ENCODE results near the gene MAP7D2.

MAP7D2 gene

GRCh38 chrX:20071511-20072079 is 45.1 kb downstream of the MAP7D2 start:
- DNase-seq (no peak), ATAC-seq (replicated peaks) (peak in 1 of 2 donors; percentile 50)
- no peaks in the 10 kb centered on the region for H3K36me3 Mint-ChIP-seq
- H3K4me1 Mint-ChIP-seq, result peaks cover 4% of the 10 kb centered on the region in 2 donors
- H3K4me3 Mint-ChIP-seq, result no peak overlapping the region
- H3K27me3 Mint-ChIP-seq, result peaks cover 0 to 5% of the 10 kb centered on the region in 2 donors
- H3K27ac Mint-ChIP-seq, result no peak overlapping the region
- no peaks in the 10 kb centered on the region for H3K9me3 Mint-ChIP-seq

GRCh38 chrX:20067709-20068561 is 48.8 kb downstream of the MAP7D2 start:
- Mint-ChIP-seq H3K9me3 (no peaks in the 10 kb centered on the region), H3K27ac (no peak overlapping the region), H3K36me3 (no peaks in the 10 kb centered on the region), H3K4me1 (peaks cover 7 to 13% of the 10 kb centered on the region in 2 donors), H3K27me3 (peaks cover 0 to 5% of the 10 kb centered on the region in 2 donors), H3K4me3 (no peak overlapping the region)
- DNase-seq (no peak), ATAC-seq (replicated peaks) (no peak)

GRCh38 chrX:20066968-20067708 is 49.6 kb downstream of the MAP7D2 start:
- Mint-ChIP-seq H3K9me3 (no peaks in the 10 kb centered on the region), H3K27me3 (peaks cover 0 to 2% of the 10 kb centered on the region in 2 donors), H3K4me3 (no peak overlapping the region), H3K36me3 (no peaks in the 10 kb centered on the region), H3K27ac (peak overlapping the region; percentile 52), H3K4me1 (peaks cover 9 to 13% of the 10 kb centered on the region in 2 donors)
- peak; percentile 13 for DNase-seq
- peak; percentile 75 to 80 for ATAC-seq (replicated peaks)

- DNase-seq (no peak), ATAC-seq (replicated peaks) (no peak)
- Mint-ChIP-seq H3K27me3 (no peaks in the 10 kb centered on the region), H3K4me1 (peaks cover 36 to 39% of the 10 kb centered on the region in 2 donors), H3K4me3 (no peak overlapping the region), H3K36me3 (peaks cover 0 to 5% of the 10 kb centered on the region in 2 donors), H3K27ac (no peak overlapping the region), H3K9me3 (no peaks in the 10 kb centered on the region)
Observed at GRCh38 chrX:20063716-20064351, 52.9 kb downstream of the MAP7D2 start.

- Mint-ChIP-seq H3K27me3 (no peaks in the 10 kb centered on the region), H3K4me1 (peaks cover 36 to 39% of the 10 kb centered on the region in 2 donors), H3K9me3 (no peaks in the 10 kb centered on the region), H3K36me3 (peaks cover 0 to 5% of the 10 kb centered on the region in 2 donors), H3K4me3 (no peak overlapping the region), H3K27ac (no peak overlapping the region)
- ATAC-seq (replicated peaks), result no peak
- no peak for DNase-seq
Observed at GRCh38 chrX:20063153-20063552, 53.6 kb downstream of the MAP7D2 start.

GRCh38 chrX:20061855-20062254 is 54.9 kb downstream of the MAP7D2 start:
- DNase-seq, result no peak
- no peaks in the 10 kb centered on the region for H3K9me3 Mint-ChIP-seq
- H3K27ac Mint-ChIP-seq, result no peak overlapping the region
- peaks cover 0 to 5% of the 10 kb centered on the region in 2 donors for H3K36me3 Mint-ChIP-seq
- no peak overlapping the region for H3K4me3 Mint-ChIP-seq
- peaks cover 37 to 39% of the 10 kb centered on the region in 2 donors for H3K4me1 Mint-ChIP-seq
- ATAC-seq (replicated peaks), result no peak
- no peaks in the 10 kb centered on the region for H3K27me3 Mint-ChIP-seq

GRCh38 chrX:20060961-20061748 is 55.6 kb downstream of the MAP7D2 start:
- Mint-ChIP-seq H3K27ac (peak overlapping the region; percentile 70), H3K36me3 (peaks cover 0 to 11% of the 10 kb centered on the region in 2 donors), H3K9me3 (no peaks in the 10 kb centered on the region), H3K27me3 (peaks cover 0 to 5% of the 10 kb centered on the region in 2 donors), H3K4me3 (peak overlapping the region in 1 of 2 donors; percentile 27), H3K4me1 (peaks cover 39% of the 10 kb centered on the region in 2 donors)
- DNase-seq (peak; percentile 77), ATAC-seq (replicated peaks) (peak; percentile 95 to 96)

- no peak for DNase-seq
- Mint-ChIP-seq H3K4me3 (no peak overlapping the region), H3K9me3 (no peaks in the 10 kb centered on the region), H3K27me3 (peaks cover 0 to 5% of the 10 kb centered on the region in 2 donors), H3K36me3 (peaks cover 0 to 12% of the 10 kb centered on the region in 2 donors), H3K4me1 (peaks cover 35 to 36% of the 10 kb centered on the region in 2 donors), H3K27ac (peak overlapping the region; percentile 39)
- ATAC-seq (replicated peaks), result no peak
Observed at GRCh38 chrX:20059467-20060128, 57.1 kb downstream of the MAP7D2 start.

- Mint-ChIP-seq H3K27ac (no peak overlapping the region), H3K9me3 (no peaks in the 10 kb centered on the region), H3K36me3 (peaks cover 0 to 12% of the 10 kb centered on the region in 2 donors), H3K4me3 (no peak overlapping the region), H3K4me1 (peaks cover 29 to 32% of the 10 kb centered on the region in 2 donors), H3K27me3 (peaks cover 0 to 5% of the 10 kb centered on the region in 2 donors)
- DNase-seq, result no peak
- ATAC-seq (replicated peaks), result no peak
Observed at GRCh38 chrX:20057479-20057878, 59.2 kb downstream of the MAP7D2 start.

- Mint-ChIP-seq H3K4me3 (no peak overlapping the region), H3K27ac (peak overlapping the region; percentile 79), H3K27me3 (peaks cover 0 to 5% of the 10 kb centered on the region in 2 donors), H3K36me3 (peaks cover 0 to 12% of the 10 kb centered on the region in 2 donors), H3K4me1 (peaks cover 25% of the 10 kb centered on the region in 2 donors), H3K9me3 (no peaks in the 10 kb centered on the region)
- ATAC-seq (replicated peaks) (peak in 1 of 2 donors; percentile 33), DNase-seq (no peak)
Observed at GRCh38 chrX:20056704-20057103, 60.0 kb downstream of the MAP7D2 start.

GRCh38 chrX:20053537-20053936 is 63.2 kb downstream of the MAP7D2 start:
- Mint-ChIP-seq H3K4me3 (no peak overlapping the region), H3K27me3 (peaks cover 0 to 5% of the 10 kb centered on the region in 2 donors), H3K36me3 (peaks cover 0 to 10% of the 10 kb centered on the region in 2 donors), H3K4me1 (peaks cover 0 to 4% of the 10 kb centered on the region in 2 donors), H3K27ac (no peak overlapping the region), H3K9me3 (no peaks in the 10 kb centered on the region)
- DNase-seq (no peak), ATAC-seq (replicated peaks) (no peak)

- Mint-ChIP-seq H3K36me3 (peaks cover 0 to 18% of the 10 kb centered on the region in 2 donors), H3K4me1 (no peaks in the 10 kb centered on the region), H3K27ac (no peak overlapping the region), H3K9me3 (no peaks in the 10 kb centered on the region), H3K27me3 (no peaks in the 10 kb centered on the region), H3K4me3 (no peak overlapping the region)
- no peak for ATAC-seq (replicated peaks)
- DNase-seq, result no peak
Observed at GRCh38 chrX:20046864-20047263, 69.8 kb downstream of the MAP7D2 start.

GRCh38 chrX:20046223-20046622 is 70.5 kb downstream of the MAP7D2 start:
- H3K9me3 Mint-ChIP-seq, result no peaks in the 10 kb centered on the region
- H3K36me3 Mint-ChIP-seq, result peaks cover 0 to 18% of the 10 kb centered on the region in 2 donors
- H3K4me3 Mint-ChIP-seq, result no peak overlapping the region
- no peaks in the 10 kb centered on the region for H3K27me3 Mint-ChIP-seq
- H3K27ac Mint-ChIP-seq, result no peak overlapping the region
- H3K4me1 Mint-ChIP-seq, result no peaks in the 10 kb centered on the region
- ATAC-seq (replicated peaks) (no peak), DNase-seq (no peak)

Data from stimulated activated naive B cell treated with anti-CD40 and anti-IgM and Interleukin-4, amounts not matched to agents 10 μg/mL and 1 μg/mL and 100 μg/mL, for 72 hours (primary cell).